GM12878 (cell line): ENCODE data around the gene LTBP4. TPM values are rescaled to one million over a fixed set of nuclear protein-coding genes. Genes with fewer than 3 reads are reported as not detected.

ENCODE experiments used
- ATAC-seq: fragments of 200-7000 bp; cut with Tn5 transposase; 3 replicates; pipeline ENCODE4 v1.9.1; 2020; ENCODE audit warnings: mild to moderate bottlenecking, moderate library complexity
- BruUV-seq: library from RNA; stranded (reverse); fragments of 400-500 nt; replicated peaks from 2 replicates; lab custom pipeline; 2021; lab: Mats Ljungman, UMichigan
- CTCF ChIA-PET: fragments of 300-600 bp; sonication (Branson Sonifier 250); formaldehyde crosslinking; extraction: SDS; loops from one replicate; lab custom pipeline; 2021; ENCODE audit warnings: inconsistent platforms; lab: Yijun Ruan, JAX
- POLR2A ChIA-PET: fragments of 350-600 bp; formaldehyde crosslinking; extraction: SDS; loops from one replicate; lab custom pipeline; 2021; ENCODE audit warnings: inconsistent platforms; lab: Charles Lee
- RAD21 ChIA-PET: fragments of 300-600 bp; sonication (Branson Sonifier 250); formaldehyde crosslinking; loops from one replicate; lab custom pipeline; 2023; ENCODE audit warnings: antibody characterized with exemption; ENCODE audit not compliant: unreplicated experiment; lab: Charles Lee
- SMC1A ChIA-PET: fragments of 300-600 bp; sonication (Branson Sonifier 250); formaldehyde crosslinking; loops from one replicate; lab custom pipeline; 2023; ENCODE audit not compliant: unreplicated experiment, uncharacterized antibody; lab: Charles Lee
- DNase-seq: peaks from one replicate; pipeline ENCODE4 v3.0.0-alpha.2; 2011; ENCODE audit warnings: low read depth, low spot score
- FAIRE-seq: peaks from 3 replicates; lab custom pipeline; 2011; peaks lifted over from hg19 to GRCh38; lab: Jason Lieb, UNC
- H2AFZ ChIP-seq: 2 replicates; pipeline ENCODE4 v1.6.0; 2011; ENCODE audit warnings: low read depth, low read length, control low read depth; ENCODE audit not compliant: control insufficient read depth
- H3K27ac ChIP-seq: 2 replicates; pipeline ENCODE4 v1.5.1; 2011; ENCODE audit warnings: control low read depth; ENCODE audit not compliant: control insufficient read depth, insufficient read depth
- H3K27me3 ChIP-seq, 2 experiments: replicated peaks in 1 of 2; 2 replicates each; pipeline versions ENCODE4 v1.6.0 to v1.6.1; 2011; ENCODE audit warnings: low read length in 1 of 2; ENCODE audit not compliant: control insufficient read depth in 2 of 2, insufficient read depth in 2 of 2
- H3K36me3 ChIP-seq, 2 experiments: 2 replicates each; pipeline ENCODE4 v1.5.1; 2011; ENCODE audit warnings: low read length in 1 of 2; ENCODE audit not compliant: control insufficient read depth in 2 of 2, insufficient read depth in 2 of 2
- H3K4me1 ChIP-seq: 2 replicates; pipeline ENCODE4 v1.6.1; 2011; ENCODE audit warnings: mild to moderate bottlenecking, low read length, moderate library complexity, mixed read lengths; ENCODE audit not compliant: control insufficient read depth, insufficient read depth
- H3K4me2 ChIP-seq: 2 replicates; pipeline ENCODE4 v1.6.0; 2011; ENCODE audit warnings: control low read depth; ENCODE audit not compliant: control insufficient read depth, insufficient read depth
- H3K4me3 ChIP-seq: fragments of 200-600 bp; sonication (generic); 2 replicates; pipeline ENCODE4 v1.5.1; 2016
- H3K79me2 ChIP-seq: 2 replicates; pipeline ENCODE4 v1.6.0; 2011; ENCODE audit warnings: low read length; ENCODE audit not compliant: control insufficient read depth, insufficient read depth
- H3K9ac ChIP-seq: 2 replicates; pipeline ENCODE4 v1.8.0; 2011; ENCODE audit warnings: low read length, control low read depth, mixed read lengths; ENCODE audit not compliant: control insufficient read depth, insufficient read depth
- H3K9me3 ChIP-seq: replicated peaks from 3 replicates; pipeline ENCODE4 v1.5.1; 2011; ENCODE audit warnings: mild to moderate bottlenecking, low read length; ENCODE audit not compliant: control insufficient read depth, insufficient read depth
- H4K20me1 ChIP-seq: 2 replicates; pipeline ENCODE4 v1.6.0; 2011; ENCODE audit not compliant: control insufficient read depth, insufficient read depth
- DPF2 ChIP-seq: fragments of 450-650 bp; IDR thresholded peaks from 2 replicates; pipeline ENCODE4 v1.6.1; 2017; ENCODE audit warnings: mild to moderate bottlenecking
- GATAD2B ChIP-seq: fragments of 450-650 bp; conservative IDR thresholded peaks from 2 replicates; pipeline ENCODE4 v1.6.1; 2017; ENCODE audit warnings: low read depth, mild to moderate bottlenecking, moderate library complexity
- JUNB ChIP-seq: IDR thresholded peaks from 2 replicates; pipeline ENCODE4 v1.6.1; 2016; ENCODE audit warnings: antibody characterized with exemption, mild to moderate bottlenecking
- MEF2A ChIP-seq: IDR thresholded peaks from 2 replicates; pipeline ENCODE4 v1.6.1; 2011; ENCODE audit warnings: low read depth, mild to moderate bottlenecking, low read length, moderate library complexity; ENCODE audit not compliant: insufficient read depth
- MTA2 ChIP-seq: fragments of 450-650 bp; IDR thresholded peaks from 2 replicates; pipeline ENCODE4 v1.6.1; 2016; ENCODE audit warnings: low read depth, mild to moderate bottlenecking, moderate library complexity
- POLR2A ChIP-seq: IDR thresholded peaks from 2 replicates; pipeline ENCODE4 v1.6.1; 2011; ENCODE audit warnings: low read depth, mild to moderate bottlenecking, low read length
- SUPT20H ChIP-seq: IDR thresholded peaks from 2 replicates; pipeline ENCODE4 v1.6.1; 2011; ENCODE audit warnings: low read depth, mild to moderate bottlenecking, low read length, moderate library complexity, borderline replicate concordance; ENCODE audit not compliant: control insufficient read depth
- SUZ12 ChIP-seq: fragments of 200-600 bp; sonication (generic); IDR thresholded peaks from one replicate; pipeline ENCODE4 v1.6.1; 2018; ENCODE audit warnings: antibody characterized with exemption, mild to moderate bottlenecking; ENCODE audit not compliant: unreplicated experiment
- WGBS: methylation state at CpG from one replicate; pipeline ENCODE4 v1.1.6; 2016; ENCODE audit warnings: low lambda C conversion rate; ENCODE audit not compliant: insufficient replicate concordance, insufficient coverage; ENCODE audit errors: missing lambda C conversion rate; 5-methylcytosine and 5-hydroxymethylcytosine counted together
- in situ Hi-C: fragments of 300-500 bp; cut with MboI; formaldehyde crosslinking; loops from 9 replicates; pipeline ENCODE4 v1.14.3; 2018; ENCODE audit warnings: mixed read lengths
- intact Hi-C: fragments of 100-400 bp; cut with micrococcal nuclease; formaldehyde crosslinking; loops from one replicate; pipeline ENCODE4 v1.14.2; 2022; ENCODE audit not compliant: unreplicated experiment
- polyA plus RNA-seq, 11 experiments: library from polyadenylated mRNA; depleted of rRNA in 4 of 11; unstranded in 6 of 11; stranded (reverse) in 5 of 11; fragments of >200 nt; fragmentation: Nextera tagmentation in 4 of 11; fragmentation: Illumina TruSeq in 1 of 11; extraction: Ambion mirVana in 4 of 11; extraction: Trizol in 1 of 11; gene quantifications; 1 replicate in 1 of 11; 2 replicates in 10 of 11; pipeline versions ENCODE4 v1.2.1 to v1.2.3, GENCODE V29; 2011 to 2016; ENCODE audit warnings: inconsistent platforms in 2 of 11, missing spikeins in 2 of 11, low read depth in 1 of 11
- total RNA-seq, 4 experiments: library from RNA; depleted of rRNA in 3 of 4; stranded (reverse); fragments of >200 nt in 3 of 4; fragmentation: Illumina TruSeq in 1 of 4; extraction: Trizol in 1 of 4; gene quantifications; 2 replicates each; pipeline versions ENCODE4 v1.2.1 to v1.2.3, GENCODE V29; 2013 to 2021
- TF ChIP-seq, protein P1 (sequence below): IDR thresholded peaks from 2 replicates; pipeline ENCODE4 v1.6.1; 2012; ENCODE audit warnings: low read length, inconsistent platforms
- TF ChIP-seq, protein P2 (sequence below), 3 experiments: IDR thresholded peaks in 2 of 3; conservative IDR thresholded peaks in 1 of 3; 2 replicates each; pipeline ENCODE4 v1.5.1; 2011; ENCODE audit warnings: low read depth in 3 of 3, low read length in 3 of 3, mild to moderate bottlenecking in 3 of 3, control low read depth in 2 of 3, moderate library complexity in 2 of 3, inconsistent platforms in 1 of 3, mixed read lengths in 1 of 3; ENCODE audit not compliant: control insufficient read depth in 2 of 3, insufficient read depth in 1 of 3; ENCODE audit errors: extremely low read depth in 1 of 3
- TF ChIP-seq, protein P3 (sequence below): fragments of 450-650 bp; IDR thresholded peaks from 2 replicates; pipeline ENCODE4 v1.6.1; 2016; ENCODE audit warnings: mild to moderate bottlenecking

LTBP4 gene
- total and polyA plus RNA-seq, 10 of the 15 experiments (the other 5 are each of a cell fraction or from before 2014, with no cell fraction given) = 0.09 to 34.6 (median 8.5) TPM; not detected in 1

DNA sequence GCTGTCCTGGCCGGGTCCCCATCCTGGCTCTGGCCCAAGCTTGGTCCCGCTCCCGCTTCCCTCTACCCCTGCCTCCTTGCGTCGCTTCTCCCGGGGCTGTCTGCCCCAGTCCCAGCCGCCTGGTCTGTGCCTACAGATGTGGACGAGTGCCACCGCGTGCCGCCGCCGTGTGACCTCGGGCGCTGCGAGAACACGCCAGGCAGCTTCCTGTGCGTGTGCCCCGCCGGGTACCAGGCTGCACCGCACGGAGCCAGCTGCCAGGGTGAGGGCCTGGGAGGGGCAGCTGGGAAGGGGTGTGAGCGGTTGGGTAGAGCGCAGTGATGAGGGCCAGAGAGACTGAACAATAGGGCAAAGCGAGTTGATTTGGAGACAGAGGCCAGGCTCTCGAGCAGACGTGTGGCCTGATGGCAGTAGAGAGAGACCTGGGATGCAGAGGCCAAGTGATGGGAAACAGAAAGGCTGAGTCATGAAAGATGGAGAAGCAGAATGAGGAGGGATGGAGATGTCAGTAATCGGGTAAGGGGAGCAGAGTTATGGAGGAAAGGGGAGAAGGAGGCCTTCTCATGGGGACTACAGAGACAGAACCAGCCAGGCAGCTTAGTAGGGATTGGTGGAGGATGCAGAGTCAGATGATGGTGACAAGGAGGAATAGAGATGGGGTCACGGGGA lies 9.4 kb downstream of the LTBP4 start:
- Histone ChIP-seq H3K9me3 (no peaks in the 10 kb centered on the region), H3K79me2 (no peaks in the 10 kb centered on the region), H4K20me1 (no peaks in the 10 kb centered on the region), H2AFZ (peak overlapping the region; percentile 76), H3K4me3 (no peak overlapping the region)
- no TSS peak for BruUV-seq
- SMC1A ChIA-PET = interaction anchor here (1.6 kb wide), 1 partner anchor 24 kb away, joined by 7 read pairs; no protein-coding TSS in a partner anchor
- RAD21 ChIA-PET = no interaction called here
- intact Hi-C loops = no loop called here
- TF ChIP-seq, protein P1, sequence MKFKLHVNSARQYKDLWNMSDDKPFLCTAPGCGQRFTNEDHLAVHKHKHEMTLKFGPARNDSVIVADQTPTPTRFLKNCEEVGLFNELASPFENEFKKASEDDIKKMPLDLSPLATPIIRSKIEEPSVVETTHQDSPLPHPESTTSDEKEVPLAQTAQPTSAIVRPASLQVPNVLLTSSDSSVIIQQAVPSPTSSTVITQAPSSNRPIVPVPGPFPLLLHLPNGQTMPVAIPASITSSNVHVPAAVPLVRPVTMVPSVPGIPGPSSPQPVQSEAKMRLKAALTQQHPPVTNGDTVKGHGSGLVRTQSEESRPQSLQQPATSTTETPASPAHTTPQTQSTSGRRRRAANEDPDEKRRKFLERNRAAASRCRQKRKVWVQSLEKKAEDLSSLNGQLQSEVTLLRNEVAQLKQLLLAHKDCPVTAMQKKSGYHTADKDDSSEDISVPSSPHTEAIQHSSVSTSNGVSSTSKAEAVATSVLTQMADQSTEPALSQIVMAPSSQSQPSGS = no peak
- no peak for TF ChIP-seq MTA2
- TF ChIP-seq, all 136 proteins: peak for 0
- no peaks in the 10 kb centered on the region; a peak in 1 of 4 replicates for H3K27me3 ChIP-seq
- peak overlapping the region; percentile 45 for H3K4me2 ChIP-seq
- H3K4me1 ChIP-seq = peaks cover 12% of the 10 kb centered on the region
- DNase-seq (no peak), FAIRE-seq (no peak), ATAC-seq (0 out of 3 replicates have a peak, but pooled peaks have one; percentile 1)
- no peak overlapping the region for H3K27ac ChIP-seq
- in situ Hi-C loops = no loop called here
- WGBS = 27% methylated on average over 29 of the region's 29 CpGs
- no peaks in the 10 kb centered on the region for H3K36me3 ChIP-seq
- POLR2A ChIA-PET = interaction anchor here (0.6 kb wide), 1 partner anchor 106 kb away, joined by 5 read pairs; the partner anchor contains the start of genes COQ8B and ITPKC
- CTCF ChIA-PET = interaction anchor here (0.6 to 3.0 kb wide), 2 partner anchors 24 to 305 kb away, joined by 4 to 21 read pairs; no protein-coding TSS in a partner anchor
- H3K9ac ChIP-seq = no peak overlapping the region

DNA sequence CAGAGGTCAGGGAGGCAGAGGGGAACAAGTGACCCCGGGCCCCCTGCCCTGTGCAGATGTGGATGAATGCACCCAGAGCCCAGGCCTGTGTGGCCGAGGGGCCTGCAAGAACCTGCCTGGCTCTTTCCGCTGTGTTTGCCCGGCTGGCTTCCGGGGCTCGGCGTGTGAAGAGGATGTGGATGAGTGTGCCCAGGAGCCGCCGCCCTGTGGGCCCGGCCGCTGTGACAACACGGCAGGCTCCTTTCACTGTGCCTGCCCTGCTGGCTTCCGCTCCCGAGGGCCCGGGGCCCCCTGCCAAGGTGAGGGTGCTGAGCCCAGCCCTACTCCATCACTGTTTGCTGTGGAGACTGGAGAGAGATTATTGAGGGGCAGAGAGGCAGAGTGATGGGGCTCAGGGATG lies 9.9 kb downstream of the LTBP4 start:
- ChIA-PET CTCF (interaction anchor here (3.0 kb wide), 1 partner anchor 24 kb away, joined by 21 read pairs; no protein-coding TSS in a partner anchor), SMC1A (no interaction called here), POLR2A (no interaction called here), RAD21 (no interaction called here)
- intact Hi-C loops (no loop called here), in situ Hi-C loops (no loop called here)
- ATAC-seq (no peak), DNase-seq (no peak), FAIRE-seq (no peak)
- no peaks in the 10 kb centered on the region for H3K9me3 ChIP-seq
- H3K36me3 ChIP-seq = no peaks in the 10 kb centered on the region
- H3K4me1 ChIP-seq = peaks cover 12% of the 10 kb centered on the region
- WGBS = 76% methylated on average over 10 of the region's 15 CpGs
- no peak overlapping the region for H3K9ac ChIP-seq
- H3K4me2 ChIP-seq = no peak overlapping the region
- no peak overlapping the region for H2AFZ ChIP-seq
- no peak overlapping the region for H3K27ac ChIP-seq
- H3K27me3 ChIP-seq = no peaks in the 10 kb centered on the region; a peak in 1 of 4 replicates
- H4K20me1 ChIP-seq = no peaks in the 10 kb centered on the region
- H3K4me3 ChIP-seq = no peak overlapping the region
- no TSS peak for BruUV-seq
- H3K79me2 ChIP-seq = no peaks in the 10 kb centered on the region
- TF ChIP-seq, protein P2, sequence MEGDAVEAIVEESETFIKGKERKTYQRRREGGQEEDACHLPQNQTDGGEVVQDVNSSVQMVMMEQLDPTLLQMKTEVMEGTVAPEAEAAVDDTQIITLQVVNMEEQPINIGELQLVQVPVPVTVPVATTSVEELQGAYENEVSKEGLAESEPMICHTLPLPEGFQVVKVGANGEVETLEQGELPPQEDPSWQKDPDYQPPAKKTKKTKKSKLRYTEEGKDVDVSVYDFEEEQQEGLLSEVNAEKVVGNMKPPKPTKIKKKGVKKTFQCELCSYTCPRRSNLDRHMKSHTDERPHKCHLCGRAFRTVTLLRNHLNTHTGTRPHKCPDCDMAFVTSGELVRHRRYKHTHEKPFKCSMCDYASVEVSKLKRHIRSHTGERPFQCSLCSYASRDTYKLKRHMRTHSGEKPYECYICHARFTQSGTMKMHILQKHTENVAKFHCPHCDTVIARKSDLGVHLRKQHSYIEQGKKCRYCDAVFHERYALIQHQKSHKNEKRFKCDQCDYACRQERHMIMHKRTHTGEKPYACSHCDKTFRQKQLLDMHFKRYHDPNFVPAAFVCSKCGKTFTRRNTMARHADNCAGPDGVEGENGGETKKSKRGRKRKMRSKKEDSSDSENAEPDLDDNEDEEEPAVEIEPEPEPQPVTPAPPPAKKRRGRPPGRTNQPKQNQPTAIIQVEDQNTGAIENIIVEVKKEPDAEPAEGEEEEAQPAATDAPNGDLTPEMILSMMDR (IDR thresholded peaks at IDR 0.05 in 2 of 3, conservative IDR thresholded peaks at IDR 0.05 in 1 of 3; ENCODE audit: control insufficient read depth in 2 of 3, extremely low read depth in 1 of 3, insufficient read depth in 1 of 3, low read depth in 3 of 3, low read length in 3 of 3) = no peak
- TF ChIP-seq GATAD2B = no peak
- TF ChIP-seq, protein P3, sequence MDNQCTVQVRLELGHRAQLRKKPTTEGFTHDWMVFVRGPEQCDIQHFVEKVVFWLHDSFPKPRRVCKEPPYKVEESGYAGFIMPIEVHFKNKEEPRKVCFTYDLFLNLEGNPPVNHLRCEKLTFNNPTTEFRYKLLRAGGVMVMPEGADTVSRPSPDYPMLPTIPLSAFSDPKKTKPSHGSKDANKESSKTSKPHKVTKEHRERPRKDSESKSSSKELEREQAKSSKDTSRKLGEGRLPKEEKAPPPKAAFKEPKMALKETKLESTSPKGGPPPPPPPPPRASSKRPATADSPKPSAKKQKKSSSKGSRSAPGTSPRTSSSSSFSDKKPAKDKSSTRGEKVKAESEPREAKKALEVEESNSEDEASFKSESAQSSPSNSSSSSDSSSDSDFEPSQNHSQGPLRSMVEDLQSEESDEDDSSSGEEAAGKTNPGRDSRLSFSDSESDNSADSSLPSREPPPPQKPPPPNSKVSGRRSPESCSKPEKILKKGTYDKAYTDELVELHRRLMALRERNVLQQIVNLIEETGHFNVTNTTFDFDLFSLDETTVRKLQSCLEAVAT = no peak
- TF ChIP-seq SUPT20H = no peak
- no peak for TF ChIP-seq SUZ12
- TF ChIP-seq JUNB = no peak
- TF ChIP-seq POLR2A = no peak
- TF ChIP-seq DPF2 = no peak
- TF ChIP-seq MEF2A = no peak
